Activated CD4-positive, alpha-beta memory T cell treated with anti-CD3 and anti-CD28 coated beads, Interleukin-2, amount 10 ng/mL, durations not matched to agents 7 days and 5 days (primary cell): ENCODE results near the gene GSK3B. TPM values are rescaled to one million over a fixed set of nuclear protein-coding genes. Genes with fewer than 3 reads are reported as not detected.

ENCODE experiments used
- CTCF ChIA-PET: fragments of 350-600 bp; sonication (Branson Sonifier 250); formaldehyde crosslinking; loops from one replicate; lab custom pipeline; 2021; ENCODE audit warnings: antibody characterized with exemption, inconsistent platforms; lab: Charles Lee
- POLR2A ChIA-PET: fragments of 350-600 bp; sonication (Branson Sonifier 250); formaldehyde crosslinking; loops from one replicate; lab custom pipeline; 2021; ENCODE audit warnings: antibody characterized with exemption; lab: Charles Lee
- DNase-seq: peaks from one replicate; pipeline ENCODE4 v3.0.0-alpha.2; 2020
- H3K27ac Mint-ChIP-seq: one replicate; pipeline ENCODE4 v1.8.0; 2021; ENCODE audit warnings: mild to moderate bottlenecking, mixed read lengths
- H3K27me3 Mint-ChIP-seq: one replicate; pipeline ENCODE4 v1.8.0; 2021; ENCODE audit warnings: mixed read lengths
- H3K36me3 Mint-ChIP-seq: one replicate; pipeline ENCODE4 v1.8.0; 2021; ENCODE audit warnings: low read depth, mixed read lengths
- H3K4me1 Mint-ChIP-seq: one replicate; pipeline ENCODE4 v1.8.0; 2021; ENCODE audit warnings: mixed read lengths
- H3K4me3 Mint-ChIP-seq: one replicate; pipeline ENCODE4 v1.8.0; 2021; ENCODE audit warnings: mild to moderate bottlenecking, mixed read lengths
- H3K9me3 Mint-ChIP-seq: one replicate; pipeline ENCODE4 v1.8.0; 2021; ENCODE audit warnings: mixed read lengths
- total RNA-seq, 2 experiments: library from RNA; stranded (reverse); gene quantifications; one replicate each; pipeline ENCODE4 v1.2.3, GENCODE V29; 2021

Gene GSK3B
- total RNA-seq, 2 experiments from 2014 or later, result 35.6 to 37.2 TPM

DNA sequence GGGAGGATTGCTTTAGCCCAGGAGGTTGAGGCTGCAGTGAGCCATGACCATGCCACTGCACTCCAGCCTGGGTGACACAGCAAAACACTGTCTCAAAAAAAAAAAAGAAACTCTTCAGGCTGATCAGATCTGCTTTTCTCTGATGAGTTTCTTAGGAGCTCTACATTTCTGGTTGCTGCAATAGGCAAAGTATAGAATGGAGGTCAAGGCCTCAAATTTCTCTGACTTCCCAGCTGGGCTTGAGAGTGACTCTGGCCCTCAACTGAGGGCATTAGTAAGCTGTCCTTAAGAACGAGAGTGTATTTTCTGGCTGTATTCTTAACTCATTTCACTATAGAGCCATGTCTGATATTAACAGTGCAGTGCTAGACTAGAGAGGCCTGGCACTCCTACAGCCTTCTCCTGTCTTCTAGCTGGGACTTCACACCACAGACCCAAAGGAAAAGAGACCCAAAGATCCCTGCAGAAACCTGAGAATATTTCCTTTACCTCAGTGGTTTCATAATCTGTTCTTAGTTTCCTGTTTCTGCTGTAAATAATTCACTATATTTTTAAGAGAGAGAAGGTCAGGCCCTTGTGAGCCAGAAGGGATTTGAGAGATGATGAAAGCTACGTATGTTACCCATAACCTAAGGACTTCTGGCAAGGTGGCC is 314.4 kb downstream of the GSK3B start:
- peaks cover 3% of the 10 kb centered on the region for H3K9me3 Mint-ChIP-seq
- H3K36me3 Mint-ChIP-seq, result no peaks in the 10 kb centered on the region
- ChIA-PET POLR2A (no interaction called here), CTCF (interaction anchor here (0.6 kb wide), 1 partner anchor 442 kb away, joined by 3 read pairs; no protein-coding TSS in a partner anchor)
- H3K27me3 Mint-ChIP-seq, result no peaks in the 10 kb centered on the region
- DNase-seq, result no peak
- H3K27ac Mint-ChIP-seq, result no peak overlapping the region
- peaks cover 4% of the 10 kb centered on the region for H3K4me1 Mint-ChIP-seq
- no peak overlapping the region for H3K4me3 Mint-ChIP-seq

DNA sequence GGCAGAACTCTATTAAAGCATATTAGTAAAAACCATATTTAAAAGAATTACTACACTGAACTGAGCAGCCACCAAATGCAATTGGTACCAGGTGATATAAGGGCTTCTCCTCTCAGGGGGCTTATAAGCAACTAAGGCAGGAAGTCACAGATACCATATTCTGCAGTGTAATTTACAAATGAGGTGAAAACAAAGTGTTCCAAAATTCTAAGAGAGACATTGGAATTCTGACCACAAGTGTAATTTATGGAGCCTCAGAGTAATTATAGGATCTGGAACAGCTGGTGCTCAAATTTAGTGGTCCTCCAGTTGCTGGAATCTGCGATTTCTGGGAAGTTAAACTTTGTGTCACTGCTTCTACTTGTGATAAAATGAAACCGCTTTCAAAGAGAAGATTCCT is 315.4 kb downstream of the GSK3B start:
- peaks cover 3% of the 10 kb centered on the region for H3K9me3 Mint-ChIP-seq
- H3K4me3 Mint-ChIP-seq, result no peak overlapping the region
- no peaks in the 10 kb centered on the region for H3K27me3 Mint-ChIP-seq

DNA sequence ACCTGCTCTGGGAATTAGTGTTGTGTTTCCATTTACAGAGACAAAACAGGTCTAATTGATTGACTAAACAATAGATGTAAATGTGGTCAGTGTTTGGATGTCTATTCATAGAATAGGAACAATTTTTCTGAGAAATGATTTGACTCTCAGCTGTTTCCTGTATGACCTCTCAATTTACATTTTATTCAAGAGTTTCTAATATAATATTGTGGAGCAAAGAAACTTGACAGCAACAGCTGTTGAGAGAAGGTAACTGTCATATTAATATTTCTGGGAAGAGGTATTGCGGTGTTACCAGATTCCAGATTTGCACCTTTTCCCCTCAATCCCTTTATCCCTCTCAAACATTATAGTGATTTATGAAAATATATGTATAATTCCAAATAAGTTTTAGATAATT is 316.1 kb downstream of the GSK3B start:
- Mint-ChIP-seq H3K27me3 (no peaks in the 10 kb centered on the region), H3K27ac (no peak overlapping the region), H3K4me1 (peaks cover 4% of the 10 kb centered on the region), H3K36me3 (no peaks in the 10 kb centered on the region), H3K4me3 (no peak overlapping the region), H3K9me3 (peaks cover 3% of the 10 kb centered on the region)
- no peak for DNase-seq
- ChIA-PET POLR2A (no interaction called here), CTCF (no interaction called here)

More for the DNA sequence above, 315.4 kb downstream of the GSK3B start:
- DNase-seq, result no peak
- CTCF ChIA-PET, result no interaction called here
- Mint-ChIP-seq H3K27ac (no peak overlapping the region), H3K36me3 (no peaks in the 10 kb centered on the region), H3K4me1 (peaks cover 4% of the 10 kb centered on the region)
- POLR2A ChIA-PET, result no interaction called here

- Mint-ChIP-seq H3K27me3 (peaks cover 6% of the 10 kb centered on the region), H3K9me3 (peaks cover 3% of the 10 kb centered on the region), H3K27ac (no peak overlapping the region), H3K4me1 (peaks cover 4% of the 10 kb centered on the region), H3K4me3 (no peak overlapping the region), H3K36me3 (no peaks in the 10 kb centered on the region)
- ChIA-PET CTCF (interaction anchor here (0.5 kb wide), 1 partner anchor 57 kb away, joined by 3 read pairs; no protein-coding TSS in a partner anchor), POLR2A (no interaction called here)
- no peak for DNase-seq
Observed at GRCh38 chr3:119776304-119776703, 317.9 kb downstream of the GSK3B start.

GRCh38 chr3:119774444-119774843 is 319.8 kb downstream of the GSK3B start:
- ChIA-PET POLR2A (no interaction called here), CTCF (no interaction called here)
- Mint-ChIP-seq H3K4me1 (no peaks in the 10 kb centered on the region), H3K27ac (no peak overlapping the region), H3K27me3 (peaks cover 12% of the 10 kb centered on the region), H3K4me3 (no peak overlapping the region), H3K9me3 (peaks cover 3% of the 10 kb centered on the region), H3K36me3 (no peaks in the 10 kb centered on the region)
- no peak for DNase-seq

Other genes with a start within 250 kb of the GSK3B start
- gene GPR156, start 190.8 kb upstream of the GSK3B start, total RNA-seq, result not detected